PC-9 (cell line): ENCODE results near the gene UXS1.

ENCODE experiments used
- EZH2 ChIP-seq: fragments of 200-600 bp; sonication (generic); IDR thresholded peaks from 2 replicates; pipeline ENCODE4 v1.8.0; 2017; ENCODE audit warnings: antibody characterized with exemption, low read depth
- TF ChIP-seq, protein P1 (sequence below): fragments of 200-600 bp; sonication (generic); conservative IDR thresholded peaks from 2 replicates; pipeline ENCODE4 v1.6.1; 2017; ENCODE audit warnings: mixed run types, antibody characterized with exemption, mild to moderate bottlenecking, moderate library complexity

DNA sequence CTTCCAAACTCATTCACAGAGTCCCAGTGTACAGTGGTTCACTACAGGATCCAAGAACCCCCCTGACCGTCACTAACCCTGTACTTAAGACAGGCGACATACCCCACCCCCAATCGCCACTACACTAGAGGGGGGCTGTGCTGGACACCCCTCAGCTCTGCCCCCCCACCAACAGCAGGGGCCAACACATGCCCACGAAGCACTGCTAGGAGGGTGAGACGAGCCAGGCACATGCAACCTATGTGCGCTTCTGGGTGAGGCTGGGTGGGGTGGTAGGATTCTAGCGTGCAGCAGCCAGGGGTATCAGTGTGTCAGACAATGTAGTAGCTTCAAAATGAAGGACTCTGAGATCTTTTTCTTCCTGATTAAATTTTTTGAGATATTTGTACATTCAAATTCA lies 67.8 kb downstream of the UXS1 start:
- TF ChIP-seq, protein P1, sequence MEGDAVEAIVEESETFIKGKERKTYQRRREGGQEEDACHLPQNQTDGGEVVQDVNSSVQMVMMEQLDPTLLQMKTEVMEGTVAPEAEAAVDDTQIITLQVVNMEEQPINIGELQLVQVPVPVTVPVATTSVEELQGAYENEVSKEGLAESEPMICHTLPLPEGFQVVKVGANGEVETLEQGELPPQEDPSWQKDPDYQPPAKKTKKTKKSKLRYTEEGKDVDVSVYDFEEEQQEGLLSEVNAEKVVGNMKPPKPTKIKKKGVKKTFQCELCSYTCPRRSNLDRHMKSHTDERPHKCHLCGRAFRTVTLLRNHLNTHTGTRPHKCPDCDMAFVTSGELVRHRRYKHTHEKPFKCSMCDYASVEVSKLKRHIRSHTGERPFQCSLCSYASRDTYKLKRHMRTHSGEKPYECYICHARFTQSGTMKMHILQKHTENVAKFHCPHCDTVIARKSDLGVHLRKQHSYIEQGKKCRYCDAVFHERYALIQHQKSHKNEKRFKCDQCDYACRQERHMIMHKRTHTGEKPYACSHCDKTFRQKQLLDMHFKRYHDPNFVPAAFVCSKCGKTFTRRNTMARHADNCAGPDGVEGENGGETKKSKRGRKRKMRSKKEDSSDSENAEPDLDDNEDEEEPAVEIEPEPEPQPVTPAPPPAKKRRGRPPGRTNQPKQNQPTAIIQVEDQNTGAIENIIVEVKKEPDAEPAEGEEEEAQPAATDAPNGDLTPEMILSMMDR, result no peak
- no peak for TF ChIP-seq EZH2
